PC-3 (cell line): ENCODE measurements around the gene SYT9.

Experiments used
- EZH2 ChIP-seq: fragments of 300-600 bp; sonication (generic); IDR thresholded peaks from one replicate; pipeline ENCODE4 v1.6.1; 2017; ENCODE audit warnings: antibody characterized with exemption, mild to moderate bottlenecking, low read length; ENCODE audit not compliant: unreplicated experiment
- EZH2phosphoT487 ChIP-seq: fragments of 300-600 bp; sonication (generic); IDR thresholded peaks from 2 replicates; pipeline ENCODE4 v1.6.1; 2018; ENCODE audit warnings: mild to moderate bottlenecking, antibody characterized with exemption, low read length, borderline replicate concordance

DNA sequence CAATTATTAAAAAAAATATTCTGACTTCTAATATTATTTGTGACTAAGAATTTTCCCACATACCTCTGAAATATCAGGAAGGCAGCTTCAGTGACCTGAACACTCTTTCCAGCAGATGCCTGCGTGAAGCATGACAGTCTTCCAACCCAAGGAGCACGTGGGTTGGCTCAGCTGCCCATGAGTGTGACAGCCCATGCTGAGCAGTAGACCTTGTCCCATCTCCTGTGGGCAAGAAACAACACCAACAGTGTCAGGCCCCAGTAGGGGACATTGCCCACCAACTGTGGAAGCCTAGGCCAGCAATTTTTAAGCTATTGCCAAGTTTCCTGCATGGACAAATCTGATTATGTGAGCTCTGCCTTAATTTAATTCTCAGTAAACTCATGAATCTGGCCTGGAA lies 167.2 kb downstream of the SYT9 start:
- TF ChIP-seq EZH2 (no peak), EZH2phosphoT487 (no peak)
